Measurements from ENCODE around the gene POLR1D.

- no peak for TF ChIP-seq GATA3 (IDR thresholded peaks at IDR 0.05; ENCODE audit: low read depth, low read length)
- peak; percentile 48; the same call in 1 of the 2 replicates for TF ChIP-seq GATA2 (IDR thresholded peaks at IDR 0.05; ENCODE audit: low read depth, low read length)
These were observed 46.3 kb downstream of the POLR1D start for GRCh38 chr13:27667946-27668345.
